ENCODE measurements around the gene GHRL.

The GHRL gene

GRCh38 chr3:10292505-10293419 is at the start of gene GHRL:
Gene GHRL (minus strand): TSS chr3:10292947. CDS start chr3:10290180, 2,767 bp downstream.
- no peak for DNase-seq

- no peak for DNase-seq
Observed at GRCh38 chr3:10341901-10342398, 49.2 kb upstream of the GHRL start.

GRCh38 chr3:10340476-10340875 is 47.7 kb upstream of the GHRL start:
- no peak for DNase-seq

- DNase-seq: no peak
Observed at GRCh38 chr3:10340046-10340445, 47.3 kb upstream of the GHRL start.

- DNase-seq: no peak
Observed at GRCh38 chr3:10339376-10339955, 46.7 kb upstream of the GHRL start.

- DNase-seq: no peak
Observed at GRCh38 chr3:10338591-10339353, 46.0 kb upstream of the GHRL start.

- no peak for DNase-seq
Observed at GRCh38 chr3:10338164-10338470, 45.4 kb upstream of the GHRL start.

GRCh38 chr3:10337323-10338163 is 44.8 kb upstream of the GHRL start:
- DNase-seq: no peak

- no peak for DNase-seq
Observed at GRCh38 chr3:10336761-10337160, 44.0 kb upstream of the GHRL start.

- DNase-seq: no peak
Observed at GRCh38 chr3:10335871-10336622, 43.3 kb upstream of the GHRL start.

GRCh38 chr3:10335190-10335738 is 42.5 kb upstream of the GHRL start:
- DNase-seq: no peak

- DNase-seq: peak; percentile 35
Observed at GRCh38 chr3:10334459-10334858, 41.7 kb upstream of the GHRL start.

GRCh38 chr3:10334042-10334441 is 41.3 kb upstream of the GHRL start:
- DNase-seq: no peak

GRCh38 chr3:10333349-10333650 is 40.6 kb upstream of the GHRL start:
- DNase-seq: no peak

- DNase-seq: no peak
Observed at GRCh38 chr3:10332481-10333348, 40.0 kb upstream of the GHRL start.

- no peak for DNase-seq
Observed at GRCh38 chr3:10331320-10331719, 38.6 kb upstream of the GHRL start.

GRCh38 chr3:10330319-10330718 is 37.6 kb upstream of the GHRL start:
- no peak for DNase-seq

GRCh38 chr3:10329495-10330015 is 36.8 kb upstream of the GHRL start:
- DNase-seq: no peak

- no peak for DNase-seq
Observed at GRCh38 chr3:10328460-10329071, 35.8 kb upstream of the GHRL start.

GRCh38 chr3:10327592-10327991 is 34.8 kb upstream of the GHRL start:
- DNase-seq: no peak

Measured in fibroblast of upper back skin (primary cell).